Keratinocyte (primary cell): ENCODE data around the gene ARSB. TPM values are rescaled to one million over a fixed set of nuclear protein-coding genes. Genes with fewer than 3 reads are reported as not detected.

Experiments
- DNase-seq: peaks from one replicate; pipeline ENCODE4 v3.0.0-alpha.2; 2011; ENCODE audit warnings: low read depth, missing footprints, low spot score
- FAIRE-seq: peaks from 2 replicates; lab custom pipeline; 2011; peaks lifted over from hg19 to GRCh38; lab: Jason Lieb, UNC
- H2AFZ ChIP-seq: 2 replicates; pipeline ENCODE4 v1.6.0; 2012; ENCODE audit warnings: low read length, control low read depth, inconsistent platforms; ENCODE audit not compliant: control insufficient read depth
- H3K27ac ChIP-seq: 2 replicates; pipeline ENCODE4 v1.5.1; 2011; ENCODE audit warnings: low read length; ENCODE audit not compliant: control insufficient read depth, insufficient read depth
- H3K27me3 ChIP-seq: 3 replicates; pipeline ENCODE4 v1.6.0; 2011; ENCODE audit warnings: low read length; ENCODE audit not compliant: control insufficient read depth, insufficient read depth; ENCODE audit errors: extremely low read depth
- H3K36me3 ChIP-seq, 2 experiments: 2 replicates in 1 of 2; 3 replicates in 1 of 2; pipeline ENCODE4 v1.5.1; 2011; ENCODE audit warnings: low read length in 2 of 2, mild to moderate bottlenecking in 1 of 2; ENCODE audit not compliant: control insufficient read depth in 2 of 2, insufficient read depth in 2 of 2; ENCODE audit errors: extremely low read depth in 1 of 2
- H3K4me1 ChIP-seq: 3 replicates; pipeline ENCODE4 v1.5.1; 2011; ENCODE audit warnings: low read length; ENCODE audit not compliant: control insufficient read depth, insufficient read depth; ENCODE audit errors: extremely low read depth
- H3K4me2 ChIP-seq: 3 replicates; pipeline ENCODE4 v1.6.0; 2011; ENCODE audit warnings: low read depth, low read length; ENCODE audit not compliant: control insufficient read depth, insufficient read depth; ENCODE audit errors: extremely low read depth
- H3K4me3 ChIP-seq, 3 experiments: fragments of 200-600 bp in 1 of 3; sonication (generic) in 1 of 3; 2 replicates in 2 of 3; 3 replicates in 1 of 3; pipeline ENCODE4 v1.5.1; 2011 to 2016; ENCODE audit warnings: low read length in 3 of 3, mild to moderate bottlenecking in 3 of 3, control low read depth in 2 of 3, inconsistent platforms in 1 of 3, low read depth in 1 of 3, mixed read lengths in 1 of 3, mixed run types in 1 of 3, moderate library complexity in 1 of 3; ENCODE audit not compliant: control insufficient read depth in 2 of 3, insufficient read depth in 2 of 3; ENCODE audit errors: extremely low read depth in 1 of 3
- H3K79me2 ChIP-seq: 2 replicates; pipeline ENCODE4 v1.6.0; 2012; ENCODE audit warnings: low read length; ENCODE audit not compliant: control insufficient read depth, insufficient read depth
- H3K9ac ChIP-seq: 3 replicates; pipeline ENCODE4 v1.6.0; 2011; ENCODE audit warnings: low read length; ENCODE audit not compliant: control insufficient read depth, insufficient read depth; ENCODE audit errors: extremely low read depth
- H3K9me1 ChIP-seq: 3 replicates; pipeline ENCODE4 v1.6.0; 2011; ENCODE audit warnings: low read length; ENCODE audit not compliant: control insufficient read depth, insufficient read depth; ENCODE audit errors: extremely low read depth
- H3K9me3 ChIP-seq: 2 replicates; pipeline ENCODE4 v1.5.1; 2012; ENCODE audit warnings: low read depth, low read length; ENCODE audit not compliant: control insufficient read depth
- H4K20me1 ChIP-seq: 3 replicates; pipeline ENCODE4 v1.6.0; 2011; ENCODE audit warnings: low read length; ENCODE audit not compliant: control insufficient read depth, insufficient read depth; ENCODE audit errors: extremely low read depth
- CTCF ChIP-seq, 3 experiments: IDR thresholded peaks in 1 of 3; conservative IDR thresholded peaks in 1 of 3; optimal IDR thresholded peaks in 1 of 3; 2 replicates in 2 of 3; 3 replicates in 1 of 3; pipeline versions ENCODE3 to v1.5.1; 2011; ENCODE audit warnings: low read length in 3 of 3, mild to moderate bottlenecking in 3 of 3, moderate library complexity in 2 of 3, control low read depth in 1 of 3, inconsistent platforms in 1 of 3; ENCODE audit not compliant: insufficient read depth in 2 of 3; ENCODE audit errors: extremely low read depth in 1 of 3
- EZH2 ChIP-seq: IDR thresholded peaks from one replicate; pipeline ENCODE4 v1.6.1; 2012; ENCODE audit warnings: inconsistent platforms, mild to moderate bottlenecking, low read length, moderate library complexity
- dilution Hi-C: fragments of 300-500 bp; cut with MboI; formaldehyde crosslinking; loops from one replicate; pipeline ENCODE4 v1.7.0; 2020; ENCODE audit warnings: low sequenced_read_pairs; ENCODE audit not compliant: extremely low pct_ligation_motif_present
- polyA plus RNA-seq, 5 experiments: library from polyadenylated mRNA; depleted of rRNA in 3 of 5; stranded (reverse) in 3 of 5; stranded (forward) in 1 of 5; unstranded in 1 of 5; fragments of >200 nt; gene quantifications; 1 replicate in 1 of 5; 2 replicates in 3 of 5; 3 replicates in 1 of 5; pipeline versions ENCODE4 v1.2.1 to v1.2.3, GENCODE V29; 2011 to 2012; ENCODE audit warnings: missing spikeins in 2 of 5, low read depth in 1 of 5, low replicate concordance in 1 of 5

ARSB gene
- polyA plus RNA-seq, 1 donor (not counting 4 experiments of a cell fraction or from before 2014, with no cell fraction given), result 4.5 TPM

GRCh38 chr5:78755822-78756429 lies 229.2 kb downstream of the ARSB start:
- Histone ChIP-seq H3K27ac (no peak overlapping the region), H3K36me3 (no peaks in the 10 kb centered on the region), H3K4me3 (no peak overlapping the region), H3K9me1 (no peaks in the 10 kb centered on the region), H3K79me2 (no peaks in the 10 kb centered on the region), H4K20me1 (no peaks in the 10 kb centered on the region), H3K4me2 (no peak overlapping the region), H3K9me3 (no peaks in the 10 kb centered on the region), H3K9ac (no peak overlapping the region), H3K4me1 (no peaks in the 10 kb centered on the region), H2AFZ (no peak overlapping the region), H3K27me3 (no peaks in the 10 kb centered on the region)
- TF ChIP-seq EZH2 (no peak), CTCF (optimal IDR thresholded peaks at IDR 0.05 in 1 of 3, IDR thresholded peaks at IDR 0.05 in 1 of 3, conservative IDR thresholded peaks at IDR 0.05 in 1 of 3; ENCODE audit: extremely low read depth in 1 of 3, insufficient read depth in 2 of 3, low read length in 3 of 3) (no peak)
- dilution Hi-C loops, result no loop called here
- FAIRE-seq (no peak), DNase-seq (no peak)

GRCh38 chr5:78754655-78755054 lies 230.5 kb downstream of the ARSB start:
- no peak overlapping the region for H3K4me3 ChIP-seq
- TF ChIP-seq EZH2, result no peak
- TF ChIP-seq CTCF (optimal IDR thresholded peaks at IDR 0.05 in 1 of 3, IDR thresholded peaks at IDR 0.05 in 1 of 3, conservative IDR thresholded peaks at IDR 0.05 in 1 of 3; ENCODE audit: extremely low read depth in 1 of 3, insufficient read depth in 2 of 3, low read length in 3 of 3), result no peak
- H3K27ac ChIP-seq, result no peak overlapping the region
- dilution Hi-C loops, result no loop called here
- no peaks in the 10 kb centered on the region for H3K36me3 ChIP-seq
- H4K20me1 ChIP-seq, result no peaks in the 10 kb centered on the region
- no peaks in the 10 kb centered on the region for H3K4me1 ChIP-seq
- no peaks in the 10 kb centered on the region for H3K9me3 ChIP-seq
- H3K79me2 ChIP-seq, result no peaks in the 10 kb centered on the region
- no peak overlapping the region for H3K4me2 ChIP-seq
- no peak for DNase-seq
- no peak for FAIRE-seq
- H3K9ac ChIP-seq, result no peak overlapping the region
- H3K27me3 ChIP-seq, result no peaks in the 10 kb centered on the region
- no peaks in the 10 kb centered on the region for H3K9me1 ChIP-seq
- no peak overlapping the region for H2AFZ ChIP-seq
